ENCODE results near the gene FIBCD1. TPM values are rescaled to one million over a fixed set of nuclear protein-coding genes. Genes with fewer than 3 reads are reported as not detected.

Gene FIBCD1
- polyA plus RNA-seq, 1 donor (not counting 4 experiments of a cell fraction or from before 2014, with no cell fraction given) = 0.79 TPM

DNA sequence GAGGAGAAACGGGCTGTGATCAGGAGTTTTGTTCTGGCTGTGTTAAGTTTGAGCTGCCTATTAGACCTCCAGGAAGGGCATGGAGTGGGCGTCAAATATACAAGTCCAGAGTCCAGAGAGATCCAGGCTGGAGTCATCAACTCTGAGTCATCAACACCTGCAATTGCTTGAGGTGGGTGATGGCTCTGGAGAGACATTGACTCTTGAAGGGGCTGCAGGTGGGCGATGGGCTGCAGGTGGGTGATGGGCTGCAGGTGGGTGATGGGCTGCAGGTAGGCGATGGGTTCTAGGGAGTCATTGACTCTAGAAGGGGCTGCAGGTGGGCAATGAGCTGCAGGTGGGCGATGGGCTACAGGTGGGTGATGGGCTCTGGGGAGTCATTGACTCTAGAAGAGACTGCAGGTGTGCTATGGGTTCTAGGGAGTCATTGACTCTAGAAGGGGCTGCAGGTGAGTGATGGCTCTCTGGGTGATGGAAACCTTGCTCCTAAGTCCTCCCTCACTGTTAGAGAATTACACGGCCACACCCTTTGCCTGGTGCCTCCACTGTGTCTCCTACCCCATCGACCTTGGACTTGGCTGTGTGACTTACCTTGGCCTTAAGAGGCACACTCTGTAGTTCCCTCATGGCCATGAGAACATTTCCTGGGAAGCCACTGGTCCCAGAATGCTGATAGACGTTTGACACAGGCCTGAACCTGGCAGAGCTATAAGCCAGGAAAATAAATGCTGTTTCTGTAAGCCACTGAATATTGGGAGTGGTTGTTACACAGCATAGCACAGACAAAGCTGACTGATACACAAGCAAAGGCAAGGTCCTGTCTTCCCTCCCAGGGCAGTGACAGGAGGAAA lies 10.4 kb upstream of the FIBCD1 start:
- no peaks in the 10 kb centered on the region for H3K9me1 ChIP-seq (ENCODE audit: control insufficient read depth, extremely low read depth, insufficient read depth, low read length)
- H3K4me1 ChIP-seq (ENCODE audit: control insufficient read depth, extremely low read depth, insufficient read depth, low read length) = peaks cover 20% of the 10 kb centered on the region
- no peak overlapping the region for H3K27ac ChIP-seq (ENCODE audit: control insufficient read depth, insufficient read depth, low read length)
- H3K79me2 ChIP-seq (ENCODE audit: control insufficient read depth, insufficient read depth, low read length) = no peaks in the 10 kb centered on the region
- peaks cover 3% of the 10 kb centered on the region for H3K9me3 ChIP-seq (ENCODE audit: control insufficient read depth, low read depth, low read length)
- H3K9ac ChIP-seq (ENCODE audit: control insufficient read depth, extremely low read depth, insufficient read depth, low read length) = no peak overlapping the region
- TF ChIP-seq EZH2 (IDR thresholded peaks at IDR 0.05; ENCODE audit: low read length) (no peak), CTCF (optimal IDR thresholded peaks at IDR 0.05 in 1 of 3, IDR thresholded peaks at IDR 0.05 in 1 of 3, conservative IDR thresholded peaks at IDR 0.05 in 1 of 3; ENCODE audit: extremely low read depth in 1 of 3, insufficient read depth in 2 of 3, low read length in 3 of 3) (no peak)
- no peaks in the 10 kb centered on the region for H4K20me1 ChIP-seq (ENCODE audit: control insufficient read depth, extremely low read depth, insufficient read depth, low read length)
- DNase-seq (ENCODE audit: low read depth, low spot score) (no peak), FAIRE-seq (no peak)
- H2AFZ ChIP-seq (ENCODE audit: control insufficient read depth, low read length) = no peak overlapping the region
- H3K27me3 ChIP-seq (ENCODE audit: control insufficient read depth, extremely low read depth, insufficient read depth, low read length) = peaks cover 12% of the 10 kb centered on the region
- H3K36me3 ChIP-seq (ENCODE audit: control insufficient read depth in 2 of 2, extremely low read depth in 1 of 2, insufficient read depth in 2 of 2, low read length in 2 of 2) = no peaks in the 10 kb centered on the region
- dilution Hi-C loops (cut with MboI; ENCODE audit: extremely low pct_ligation_motif_present, low sequenced_read_pairs) = no loop called here
- H3K4me3 ChIP-seq (ENCODE audit: control insufficient read depth in 2 of 3, extremely low read depth in 1 of 3, insufficient read depth in 2 of 3, low read depth in 1 of 3, low read length in 3 of 3) = no peak overlapping the region
- no peak overlapping the region for H3K4me2 ChIP-seq (ENCODE audit: control insufficient read depth, extremely low read depth, insufficient read depth, low read depth, low read length)

- no peaks in the 10 kb centered on the region for H3K9me1 ChIP-seq (ENCODE audit: control insufficient read depth, extremely low read depth, insufficient read depth, low read length)
- no peaks in the 10 kb centered on the region for H4K20me1 ChIP-seq (ENCODE audit: control insufficient read depth, extremely low read depth, insufficient read depth, low read length)
- dilution Hi-C loops (cut with MboI; ENCODE audit: extremely low pct_ligation_motif_present, low sequenced_read_pairs) = no loop called here
- no peak overlapping the region for H2AFZ ChIP-seq (ENCODE audit: control insufficient read depth, low read length)
- H3K4me2 ChIP-seq (ENCODE audit: control insufficient read depth, extremely low read depth, insufficient read depth, low read depth, low read length) = no peak overlapping the region
- H3K79me2 ChIP-seq (ENCODE audit: control insufficient read depth, insufficient read depth, low read length) = no peaks in the 10 kb centered on the region
- H3K4me1 ChIP-seq (ENCODE audit: control insufficient read depth, extremely low read depth, insufficient read depth, low read length) = peaks cover 20% of the 10 kb centered on the region
- no peak overlapping the region for H3K9ac ChIP-seq (ENCODE audit: control insufficient read depth, extremely low read depth, insufficient read depth, low read length)
- FAIRE-seq (no peak), DNase-seq (ENCODE audit: low read depth, low spot score) (no peak)
- H3K27ac ChIP-seq (ENCODE audit: control insufficient read depth, insufficient read depth, low read length) = no peak overlapping the region
- H3K9me3 ChIP-seq (ENCODE audit: control insufficient read depth, low read depth, low read length) = peaks cover 3% of the 10 kb centered on the region
- H3K27me3 ChIP-seq (ENCODE audit: control insufficient read depth, extremely low read depth, insufficient read depth, low read length) = peaks cover 15% of the 10 kb centered on the region
- TF ChIP-seq EZH2 (IDR thresholded peaks at IDR 0.05; ENCODE audit: low read length) = no peak
- no peak for TF ChIP-seq CTCF (optimal IDR thresholded peaks at IDR 0.05 in 1 of 3, IDR thresholded peaks at IDR 0.05 in 1 of 3, conservative IDR thresholded peaks at IDR 0.05 in 1 of 3; ENCODE audit: extremely low read depth in 1 of 3, insufficient read depth in 2 of 3, low read length in 3 of 3)
- no peak overlapping the region for H3K4me3 ChIP-seq (ENCODE audit: control insufficient read depth in 2 of 3, extremely low read depth in 1 of 3, insufficient read depth in 2 of 3, low read depth in 1 of 3, low read length in 3 of 3)
- no peaks in the 10 kb centered on the region for H3K36me3 ChIP-seq (ENCODE audit: control insufficient read depth in 2 of 2, extremely low read depth in 1 of 2, insufficient read depth in 2 of 2, low read length in 2 of 2)
Measured at GRCh38 chr9:130948266-130948665, 9.2 kb upstream of the FIBCD1 start.

Data from keratinocyte (primary cell).